AG09319 (cell line): ENCODE data around the gene ZBTB20.

Experiments
- DNase-seq: peaks from one replicate; pipeline ENCODE4 v3.0.0-alpha.2; 2010; ENCODE audit warnings: low read depth; ENCODE audit errors: extremely low read depth
- TF ChIP-seq, protein P1 (sequence below): IDR thresholded peaks from 2 replicates; pipeline ENCODE4 v1.5.1; 2011; ENCODE audit warnings: low read depth, mild to moderate bottlenecking, inconsistent platforms, low read length, moderate library complexity

Gene ZBTB20

GRCh38 chr3:114314282-114314681, 832.8 kb downstream of the ZBTB20 start:
- TF ChIP-seq, protein P1, sequence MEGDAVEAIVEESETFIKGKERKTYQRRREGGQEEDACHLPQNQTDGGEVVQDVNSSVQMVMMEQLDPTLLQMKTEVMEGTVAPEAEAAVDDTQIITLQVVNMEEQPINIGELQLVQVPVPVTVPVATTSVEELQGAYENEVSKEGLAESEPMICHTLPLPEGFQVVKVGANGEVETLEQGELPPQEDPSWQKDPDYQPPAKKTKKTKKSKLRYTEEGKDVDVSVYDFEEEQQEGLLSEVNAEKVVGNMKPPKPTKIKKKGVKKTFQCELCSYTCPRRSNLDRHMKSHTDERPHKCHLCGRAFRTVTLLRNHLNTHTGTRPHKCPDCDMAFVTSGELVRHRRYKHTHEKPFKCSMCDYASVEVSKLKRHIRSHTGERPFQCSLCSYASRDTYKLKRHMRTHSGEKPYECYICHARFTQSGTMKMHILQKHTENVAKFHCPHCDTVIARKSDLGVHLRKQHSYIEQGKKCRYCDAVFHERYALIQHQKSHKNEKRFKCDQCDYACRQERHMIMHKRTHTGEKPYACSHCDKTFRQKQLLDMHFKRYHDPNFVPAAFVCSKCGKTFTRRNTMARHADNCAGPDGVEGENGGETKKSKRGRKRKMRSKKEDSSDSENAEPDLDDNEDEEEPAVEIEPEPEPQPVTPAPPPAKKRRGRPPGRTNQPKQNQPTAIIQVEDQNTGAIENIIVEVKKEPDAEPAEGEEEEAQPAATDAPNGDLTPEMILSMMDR: no peak
- DNase-seq: no peak

GRCh38 chr3:114313426-114313825, 833.7 kb downstream of the ZBTB20 start:
- TF ChIP-seq, protein P1: no peak
- DNase-seq: no peak

DNA sequence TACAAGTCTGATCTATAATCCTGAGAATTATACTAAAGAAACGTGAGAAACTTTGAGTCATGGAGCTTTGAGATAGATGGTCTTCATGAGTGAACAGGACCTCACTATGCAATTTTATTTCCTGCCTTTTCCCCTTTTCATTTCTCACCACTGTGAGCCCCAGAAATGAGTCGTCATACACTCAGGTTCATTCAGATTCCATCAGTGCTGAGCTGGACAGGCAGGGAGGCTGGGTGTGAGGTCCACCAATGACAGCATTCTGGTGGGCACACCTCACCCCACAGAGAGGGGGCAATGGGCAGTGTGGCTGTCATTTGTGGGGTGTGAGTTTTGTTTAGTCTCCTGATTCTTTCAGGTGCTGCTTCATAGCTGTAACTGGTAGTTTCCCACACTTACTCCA, 836.4 kb downstream of the ZBTB20 start:
- TF ChIP-seq, protein P1: no peak
- DNase-seq: no peak

GRCh38 chr3:114308830-114309229, 838.3 kb downstream of the ZBTB20 start:
- no peak for DNase-seq
- TF ChIP-seq, protein P1: no peak

DNA sequence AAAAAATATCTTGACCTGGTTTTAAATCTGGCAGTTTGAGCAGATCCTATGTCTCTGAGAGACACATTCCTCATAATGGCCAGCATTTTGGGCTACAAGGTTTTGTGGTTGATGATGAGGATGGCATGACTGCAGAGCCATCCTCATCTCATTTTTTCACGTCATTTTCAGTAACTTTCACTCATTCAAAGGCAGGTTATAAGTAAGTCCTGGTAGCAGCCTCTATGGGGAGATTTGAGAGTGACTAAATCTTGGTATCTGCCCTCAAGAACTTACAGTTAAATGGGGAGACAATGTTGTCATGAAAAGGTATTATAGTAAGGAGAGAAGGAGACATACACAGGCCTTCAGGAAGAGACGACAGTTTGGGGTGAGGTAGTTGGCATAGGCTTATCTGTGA, 838.7 kb downstream of the ZBTB20 start:
- TF ChIP-seq, protein P1: no peak
- no peak for DNase-seq

DNA sequence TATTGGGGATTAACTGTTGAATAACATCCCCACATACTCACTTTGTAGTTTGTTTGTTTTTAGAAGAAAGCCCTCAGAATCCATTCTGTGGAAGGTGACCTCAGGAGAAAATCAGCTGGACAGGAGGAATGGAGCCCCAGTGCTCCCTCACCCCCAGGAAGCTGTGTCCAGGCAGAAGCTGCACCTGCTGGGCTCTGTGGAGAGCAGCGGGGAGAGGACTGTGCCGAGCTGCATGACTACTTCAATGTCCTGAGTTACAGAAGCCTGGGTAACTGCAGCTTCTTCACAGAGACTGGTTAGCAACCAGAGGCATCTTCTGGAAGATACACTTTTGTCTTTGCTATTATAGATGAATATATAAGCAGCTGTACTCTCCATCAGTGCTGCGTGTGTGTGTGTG, 839.3 kb downstream of the ZBTB20 start:
- TF ChIP-seq, protein P1: no peak
- DNase-seq: no peak

DNA sequence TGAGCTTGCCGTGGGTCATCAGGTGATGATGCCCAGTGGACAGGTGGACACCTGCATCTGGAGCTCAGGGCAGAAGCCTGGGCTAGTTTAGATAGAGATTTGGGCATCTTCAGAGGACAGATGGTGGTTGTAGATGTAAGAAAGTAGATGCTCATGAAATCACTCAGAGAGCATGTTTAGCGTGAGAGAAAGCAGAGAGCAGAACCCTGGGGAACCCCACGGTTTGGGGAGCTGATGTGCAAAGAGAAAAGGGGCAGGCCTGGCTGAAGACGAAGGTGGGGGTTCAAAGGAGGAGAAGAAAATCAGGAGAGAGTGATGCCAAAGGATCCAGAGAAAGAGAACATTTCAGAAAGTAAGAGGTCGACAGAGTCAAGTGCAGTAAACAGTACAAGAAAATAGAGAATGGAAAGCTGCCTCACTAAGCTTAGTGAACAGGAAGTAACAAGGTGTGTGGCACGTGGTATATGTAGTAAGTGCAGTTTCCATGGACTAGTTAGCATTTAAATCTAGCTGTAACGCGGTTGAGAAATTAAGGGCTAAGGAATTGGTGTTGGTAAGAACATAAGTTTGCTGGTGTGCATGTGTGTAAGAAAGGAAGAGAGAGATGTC, 839.8 kb downstream of the ZBTB20 start:
- TF ChIP-seq, protein P1: no peak
- DNase-seq: no peak
